ENCODE results near the gene NACC1. TPM values are rescaled to one million over a fixed set of nuclear protein-coding genes. Genes with fewer than 3 reads are reported as not detected.
A peak's percentile ranks its signal among the peaks of the same experiment; 100 is the strongest.

NACC1 gene
- total and polyA plus RNA-seq, 2 of the 13 experiments (the other 11 are each of a cell fraction or from before 2014, with no cell fraction given): 31.8 to 42.3 TPM

DNA sequence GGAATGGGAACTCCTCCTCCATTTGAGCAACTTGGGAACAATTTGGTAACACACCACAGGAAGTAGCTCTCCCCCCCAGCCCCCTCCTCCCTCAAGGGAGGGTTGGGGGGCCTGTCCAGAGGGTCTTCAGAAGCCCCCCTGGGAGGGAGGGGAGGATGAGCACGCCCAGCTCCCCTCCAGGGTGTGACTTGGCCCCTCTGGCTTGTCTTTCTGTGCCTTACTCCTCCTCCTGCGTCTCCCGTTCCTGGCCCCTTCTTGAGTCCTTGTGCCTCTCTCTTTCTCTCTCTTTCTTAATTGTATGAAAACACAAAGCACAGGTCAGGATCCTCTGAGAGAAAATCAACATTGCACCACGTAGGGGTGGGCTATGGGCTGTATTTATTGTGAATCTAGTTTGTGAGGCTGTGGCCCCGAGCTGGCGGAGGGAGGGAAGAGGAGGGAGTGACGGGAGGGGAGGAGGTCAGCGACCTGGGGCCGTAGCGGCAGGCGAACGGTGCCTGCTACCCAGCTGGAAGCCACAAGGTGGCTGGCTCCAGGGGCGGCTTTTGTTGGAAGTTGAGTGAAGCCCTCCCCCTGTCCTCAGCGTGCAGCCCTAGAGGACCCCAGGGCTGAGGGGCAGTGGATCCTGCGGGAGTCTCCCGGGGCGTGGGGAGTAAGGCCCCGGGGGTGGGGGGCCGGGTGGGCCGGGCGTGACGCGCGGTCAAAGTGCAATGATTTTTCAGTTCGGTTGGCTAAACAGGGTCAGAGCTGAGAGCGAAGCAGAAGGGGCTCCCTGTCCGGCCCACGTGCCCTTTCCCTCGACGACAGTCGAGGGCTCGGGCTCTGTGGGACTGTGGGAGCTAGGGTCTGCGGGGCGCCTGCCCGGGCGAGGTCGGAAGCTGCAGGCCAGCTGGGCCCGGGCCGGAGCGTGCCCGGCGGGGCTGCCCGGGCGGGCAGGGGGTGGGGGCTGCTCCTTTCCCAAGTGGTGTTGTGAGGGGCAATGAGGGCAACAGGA is 21.8 kb upstream of the NACC1 start (continued):
- TF ChIP-seq, protein P1, sequence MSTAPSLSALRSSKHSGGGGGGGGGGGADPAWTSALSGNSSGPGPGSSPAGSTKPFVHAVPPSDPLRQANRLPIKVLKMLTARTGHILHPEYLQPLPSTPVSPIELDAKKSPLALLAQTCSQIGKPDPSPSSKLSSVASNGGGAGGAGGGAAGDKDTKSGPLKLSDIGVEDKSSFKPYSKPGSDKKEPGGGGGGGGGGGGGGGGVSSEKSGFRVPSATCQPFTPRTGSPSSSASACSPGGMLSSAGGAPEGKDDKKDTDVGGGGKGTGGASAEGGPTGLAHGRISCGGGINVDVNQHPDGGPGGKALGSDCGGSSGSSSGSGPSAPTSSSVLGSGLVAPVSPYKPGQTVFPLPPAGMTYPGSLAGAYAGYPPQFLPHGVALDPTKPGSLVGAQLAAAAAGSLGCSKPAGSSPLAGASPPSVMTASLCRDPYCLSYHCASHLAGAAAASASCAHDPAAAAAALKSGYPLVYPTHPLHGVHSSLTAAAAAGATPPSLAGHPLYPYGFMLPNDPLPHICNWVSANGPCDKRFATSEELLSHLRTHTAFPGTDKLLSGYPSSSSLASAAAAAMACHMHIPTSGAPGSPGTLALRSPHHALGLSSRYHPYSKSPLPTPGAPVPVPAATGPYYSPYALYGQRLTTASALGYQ (CRISPR knock-in tag; IDR thresholded peaks at IDR 0.05): no peak
- TF ChIP-seq ZNF333 (CRISPR knock-in tag; IDR thresholded peaks at IDR 0.05; ENCODE audit: borderline replicate concordance) (no peak), ADNP (CRISPR knock-in tag; IDR thresholded peaks at IDR 0.05) (no peak), HNRNPLL (IDR thresholded peaks at IDR 0.05; ENCODE audit: low read depth, low read length, poor library complexity, severe bottlenecking) (peak; percentile 38), NCOA2 (CRISPR knock-in tag; IDR thresholded peaks at IDR 0.05) (peak; percentile 20; the same call in 1 of the 2 replicates), ZMYM3 (CRISPR knock-in tag; IDR thresholded peaks at IDR 0.05) (peak; percentile 47; the same call in 1 of the 2 replicates), ZNF138 (CRISPR knock-in tag; IDR thresholded peaks at IDR 0.05; ENCODE audit: low read depth) (no peak), SAFB2 (CRISPR knock-in tag; IDR thresholded peaks at IDR 0.05; ENCODE audit: borderline replicate concordance, low read depth) (no peak), KDM3A (CRISPR knock-in tag; IDR thresholded peaks at IDR 0.05; ENCODE audit: low read depth) (peak; percentile 21; the same call in 1 of the 2 replicates), FOXA1 (IDR thresholded peaks at IDR 0.05) (no peak), FOXA1 (CRISPR knock-in tag; IDR thresholded peaks at IDR 0.05) (0 out of 2 replicates have a peak, but pooled peaks have one; percentile 9), RAD21 (CRISPR knock-in tag; IDR thresholded peaks at IDR 0.05) (peak; percentile 50), ZNF350 (CRISPR knock-in tag; IDR thresholded peaks at IDR 0.05; ENCODE audit: borderline replicate concordance, low read depth) (no peak)
- TF ChIP-seq, protein P2, sequence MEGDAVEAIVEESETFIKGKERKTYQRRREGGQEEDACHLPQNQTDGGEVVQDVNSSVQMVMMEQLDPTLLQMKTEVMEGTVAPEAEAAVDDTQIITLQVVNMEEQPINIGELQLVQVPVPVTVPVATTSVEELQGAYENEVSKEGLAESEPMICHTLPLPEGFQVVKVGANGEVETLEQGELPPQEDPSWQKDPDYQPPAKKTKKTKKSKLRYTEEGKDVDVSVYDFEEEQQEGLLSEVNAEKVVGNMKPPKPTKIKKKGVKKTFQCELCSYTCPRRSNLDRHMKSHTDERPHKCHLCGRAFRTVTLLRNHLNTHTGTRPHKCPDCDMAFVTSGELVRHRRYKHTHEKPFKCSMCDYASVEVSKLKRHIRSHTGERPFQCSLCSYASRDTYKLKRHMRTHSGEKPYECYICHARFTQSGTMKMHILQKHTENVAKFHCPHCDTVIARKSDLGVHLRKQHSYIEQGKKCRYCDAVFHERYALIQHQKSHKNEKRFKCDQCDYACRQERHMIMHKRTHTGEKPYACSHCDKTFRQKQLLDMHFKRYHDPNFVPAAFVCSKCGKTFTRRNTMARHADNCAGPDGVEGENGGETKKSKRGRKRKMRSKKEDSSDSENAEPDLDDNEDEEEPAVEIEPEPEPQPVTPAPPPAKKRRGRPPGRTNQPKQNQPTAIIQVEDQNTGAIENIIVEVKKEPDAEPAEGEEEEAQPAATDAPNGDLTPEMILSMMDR (CRISPR knock-in tag; IDR thresholded peaks at IDR 0.05): peak; percentile 77
- TF ChIP-seq, protein P3, sequence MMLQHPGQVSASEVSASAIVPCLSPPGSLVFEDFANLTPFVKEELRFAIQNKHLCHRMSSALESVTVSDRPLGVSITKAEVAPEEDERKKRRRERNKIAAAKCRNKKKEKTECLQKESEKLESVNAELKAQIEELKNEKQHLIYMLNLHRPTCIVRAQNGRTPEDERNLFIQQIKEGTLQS (CRISPR knock-in tag; IDR thresholded peaks at IDR 0.05): no peak
- TF ChIP-seq, protein P4, sequence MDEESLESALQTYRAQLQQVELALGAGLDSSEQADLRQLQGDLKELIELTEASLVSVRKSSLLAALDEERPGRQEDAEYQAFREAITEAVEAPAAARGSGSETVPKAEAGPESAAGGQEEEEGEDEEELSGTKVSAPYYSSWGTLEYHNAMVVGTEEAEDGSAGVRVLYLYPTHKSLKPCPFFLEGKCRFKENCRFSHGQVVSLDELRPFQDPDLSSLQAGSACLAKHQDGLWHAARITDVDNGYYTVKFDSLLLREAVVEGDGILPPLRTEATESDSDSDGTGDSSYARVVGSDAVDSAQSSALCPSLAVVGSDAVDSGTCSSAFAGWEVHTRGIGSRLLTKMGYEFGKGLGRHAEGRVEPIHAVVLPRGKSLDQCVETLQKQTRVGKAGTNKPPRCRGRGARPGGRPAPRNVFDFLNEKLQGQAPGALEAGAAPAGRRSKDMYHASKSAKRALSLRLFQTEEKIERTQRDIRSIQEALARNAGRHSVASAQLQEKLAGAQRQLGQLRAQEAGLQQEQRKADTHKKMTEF (CRISPR knock-in tag; IDR thresholded peaks at IDR 0.05): peak; percentile 57; the same call in 1 of the 2 replicates
- TF ChIP-seq, protein P5, sequence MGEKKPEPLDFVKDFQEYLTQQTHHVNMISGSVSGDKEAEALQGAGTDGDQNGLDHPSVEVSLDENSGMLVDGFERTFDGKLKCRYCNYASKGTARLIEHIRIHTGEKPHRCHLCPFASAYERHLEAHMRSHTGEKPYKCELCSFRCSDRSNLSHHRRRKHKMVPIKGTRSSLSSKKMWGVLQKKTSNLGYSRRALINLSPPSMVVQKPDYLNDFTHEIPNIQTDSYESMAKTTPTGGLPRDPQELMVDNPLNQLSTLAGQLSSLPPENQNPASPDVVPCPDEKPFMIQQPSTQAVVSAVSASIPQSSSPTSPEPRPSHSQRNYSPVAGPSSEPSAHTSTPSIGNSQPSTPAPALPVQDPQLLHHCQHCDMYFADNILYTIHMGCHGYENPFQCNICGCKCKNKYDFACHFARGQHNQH (CRISPR knock-in tag; IDR thresholded peaks at IDR 0.05): 0 out of 2 replicates have a peak, but pooled peaks have one; percentile 32
- TF ChIP-seq, protein P6, sequence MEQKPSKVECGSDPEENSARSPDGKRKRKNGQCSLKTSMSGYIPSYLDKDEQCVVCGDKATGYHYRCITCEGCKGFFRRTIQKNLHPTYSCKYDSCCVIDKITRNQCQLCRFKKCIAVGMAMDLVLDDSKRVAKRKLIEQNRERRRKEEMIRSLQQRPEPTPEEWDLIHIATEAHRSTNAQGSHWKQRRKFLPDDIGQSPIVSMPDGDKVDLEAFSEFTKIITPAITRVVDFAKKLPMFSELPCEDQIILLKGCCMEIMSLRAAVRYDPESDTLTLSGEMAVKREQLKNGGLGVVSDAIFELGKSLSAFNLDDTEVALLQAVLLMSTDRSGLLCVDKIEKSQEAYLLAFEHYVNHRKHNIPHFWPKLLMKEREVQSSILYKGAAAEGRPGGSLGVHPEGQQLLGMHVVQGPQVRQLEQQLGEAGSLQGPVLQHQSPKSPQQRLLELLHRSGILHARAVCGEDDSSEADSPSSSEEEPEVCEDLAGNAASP (CRISPR knock-in tag; IDR thresholded peaks at IDR 0.05; ENCODE audit: borderline replicate concordance): 0 out of 2 replicates have a peak, but pooled peaks have one; percentile 31

All from HepG2 (cell line).